Fibroblast of lung (primary cell): ENCODE measurements around the gene SBNO2. TPM values are rescaled to one million over a fixed set of nuclear protein-coding genes. Genes with fewer than 3 reads are reported as not detected.

Experiments used
- DNase-seq, 2 donors: peaks; one replicate each; pipeline versions ENCODE4 v3.0.0 to v3.0.0-alpha.2; 2010; ENCODE audit warnings: low read depth in 2 of 2
- H2AFZ ChIP-seq: 2 replicates; pipeline ENCODE4 v1.5.1; 2012; ENCODE audit warnings: low read length, control low read depth, inconsistent platforms
- H3K27ac ChIP-seq: 2 replicates; pipeline ENCODE4 v1.5.1; 2011; ENCODE audit warnings: low read length, control low read depth; ENCODE audit not compliant: insufficient read depth
- H3K27me3 ChIP-seq: 2 replicates; pipeline ENCODE4 v1.5.1; 2011; ENCODE audit warnings: mild to moderate bottlenecking, low read length; ENCODE audit not compliant: control insufficient read depth, insufficient read depth
- H3K36me3 ChIP-seq: 2 replicates; pipeline ENCODE4 v1.5.1; 2011; ENCODE audit warnings: low read length; ENCODE audit not compliant: control insufficient read depth, insufficient read depth
- H3K4me1 ChIP-seq: 2 replicates; pipeline ENCODE4 v1.5.1; 2011; ENCODE audit warnings: low read length; ENCODE audit not compliant: control insufficient read depth, insufficient read depth; ENCODE audit errors: extremely low read depth
- H3K4me2 ChIP-seq: 2 replicates; pipeline ENCODE4 v1.5.1; 2011; ENCODE audit warnings: low read length, control low read depth; ENCODE audit not compliant: insufficient read depth; ENCODE audit errors: extremely low read depth
- H3K4me3 ChIP-seq, 4 experiments: fragments of 200-600 bp in 1 of 4; sonication (generic) in 1 of 4; replicated peaks in 1 of 4; 2 replicates each; pipeline ENCODE4 v1.5.1; 2011 to 2016; ENCODE audit warnings: low read length in 4 of 4, low read depth in 3 of 4, mild to moderate bottlenecking in 3 of 4, control low read depth in 2 of 4, inconsistent platforms in 1 of 4, mixed read lengths in 1 of 4; ENCODE audit not compliant: insufficient read depth in 1 of 4; ENCODE audit errors: control extremely low read depth in 1 of 4
- H3K79me2 ChIP-seq: 2 replicates; pipeline ENCODE4 v1.5.1; 2012; ENCODE audit warnings: mild to moderate bottlenecking, low read length, inconsistent platforms; ENCODE audit not compliant: control insufficient read depth, insufficient read depth
- H3K9ac ChIP-seq: 2 replicates; pipeline ENCODE4 v1.5.1; 2011; ENCODE audit warnings: mild to moderate bottlenecking, low read length, control low read depth; ENCODE audit not compliant: insufficient read depth
- H3K9me3 ChIP-seq: 2 replicates; pipeline ENCODE4 v1.5.1; 2012; ENCODE audit warnings: low read depth, low read length; ENCODE audit not compliant: control insufficient read depth, insufficient read depth
- H4K20me1 ChIP-seq: 2 replicates; pipeline ENCODE4 v1.5.1; 2011; ENCODE audit warnings: low read length; ENCODE audit not compliant: control insufficient read depth, insufficient read depth; ENCODE audit errors: extremely low read depth
- EZH2 ChIP-seq: IDR thresholded peaks from 2 replicates; pipeline ENCODE4 v1.5.1; 2012; ENCODE audit warnings: low read length, control low read depth, mild to moderate bottlenecking; ENCODE audit errors: missing control alignments
- polyA plus RNA-seq, 2 donors: library from polyadenylated mRNA; depleted of rRNA in 1 of 2; stranded (reverse) in 1 of 2; unstranded in 1 of 2; fragments of >200 nt; gene quantifications; 2 replicates each; pipeline ENCODE4 v1.2.1, GENCODE V29; 2011 to 2012; ENCODE audit warnings: missing spikeins in 1 of 2
- total RNA-seq: library from RNA; depleted of rRNA; stranded (reverse); fragments of >200 nt; gene quantifications from 2 replicates; pipeline ENCODE4 v1.2.1, GENCODE V29; 2014
- TF ChIP-seq, protein P1 (sequence below), 2 donors: IDR thresholded peaks in 1 of 2; conservative IDR thresholded peaks in 1 of 2; 1 replicate in 1 of 2; 2 replicates in 1 of 2; pipeline ENCODE4 v1.5.1; 2011 to 2012; ENCODE audit warnings: low read length in 2 of 2, control low read depth in 1 of 2, inconsistent platforms in 1 of 2, low read depth in 1 of 2, mild to moderate bottlenecking in 1 of 2

SBNO2 gene
- total and polyA plus RNA-seq, 2 donors (not counting 1 experiment from before 2014, with no cell fraction given): 12.6 to 55.8 TPM

DNA sequence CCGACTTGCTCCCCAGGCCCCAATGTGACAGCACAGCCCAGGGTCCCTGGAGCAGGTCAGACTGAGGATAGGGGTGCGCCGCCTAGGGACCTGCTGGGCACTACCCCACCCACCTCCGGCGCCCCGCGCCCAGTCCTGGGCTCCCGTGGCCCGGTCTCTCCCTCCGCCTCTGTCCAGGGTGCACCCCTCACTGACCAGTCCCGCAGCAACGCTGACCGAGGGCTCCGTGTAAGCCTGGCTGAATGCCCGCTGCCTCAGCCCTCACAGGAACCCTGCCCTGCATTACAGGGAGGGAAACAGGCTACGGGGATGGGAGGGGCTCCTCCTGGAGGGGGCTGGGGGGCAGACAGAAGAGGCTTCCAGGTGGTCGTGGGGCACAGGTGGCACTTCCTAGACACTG is 38.6 kb downstream of the SBNO2 start:
- Histone ChIP-seq H3K36me3 (peaks cover 12% of the 10 kb centered on the region), H3K4me3 (no peak overlapping the region), H3K9me3 (no peaks in the 10 kb centered on the region), H3K27ac (no peak overlapping the region), H3K4me1 (peaks cover 4% of the 10 kb centered on the region), H3K4me2 (no peak overlapping the region), H3K27me3 (no peaks in the 10 kb centered on the region), H3K9ac (peak overlapping the region; percentile 1), H2AFZ (no peak overlapping the region), H3K79me2 (peaks cover 35% of the 10 kb centered on the region), H4K20me1 (no peaks in the 10 kb centered on the region)
- TF ChIP-seq EZH2: no peak
- no peak for DNase-seq

DNA sequence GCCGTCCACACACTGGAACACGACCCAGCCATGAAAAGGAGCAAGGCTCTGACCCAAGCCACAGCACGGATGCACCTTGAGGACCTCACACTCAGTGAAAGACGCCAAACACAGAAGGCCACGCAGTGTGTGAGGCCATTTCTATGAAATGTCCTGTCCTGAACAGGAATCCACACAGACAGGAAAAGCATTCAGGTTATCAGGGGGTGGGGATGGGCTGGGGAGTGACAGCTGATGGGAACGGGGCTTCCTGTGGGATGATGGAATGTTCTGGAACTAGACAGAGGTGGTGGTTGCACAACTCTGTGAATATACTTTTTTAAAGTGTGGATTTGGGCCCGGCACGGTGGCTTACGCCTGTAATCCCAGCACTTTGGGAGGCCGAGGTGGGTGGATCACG is 39.6 kb downstream of the SBNO2 start:
- DNase-seq: no peak
- Histone ChIP-seq H3K36me3 (peaks cover 14% of the 10 kb centered on the region), H3K27me3 (no peaks in the 10 kb centered on the region), H2AFZ (no peak overlapping the region), H3K4me1 (peaks cover 4% of the 10 kb centered on the region), H4K20me1 (no peaks in the 10 kb centered on the region), H3K4me2 (no peak overlapping the region), H3K9me3 (no peaks in the 10 kb centered on the region), H3K4me3 (no peak overlapping the region), H3K27ac (peak overlapping the region; percentile 98), H3K79me2 (peaks cover 45% of the 10 kb centered on the region), H3K9ac (no peak overlapping the region)
- TF ChIP-seq EZH2: no peak
- TF ChIP-seq, protein P1, sequence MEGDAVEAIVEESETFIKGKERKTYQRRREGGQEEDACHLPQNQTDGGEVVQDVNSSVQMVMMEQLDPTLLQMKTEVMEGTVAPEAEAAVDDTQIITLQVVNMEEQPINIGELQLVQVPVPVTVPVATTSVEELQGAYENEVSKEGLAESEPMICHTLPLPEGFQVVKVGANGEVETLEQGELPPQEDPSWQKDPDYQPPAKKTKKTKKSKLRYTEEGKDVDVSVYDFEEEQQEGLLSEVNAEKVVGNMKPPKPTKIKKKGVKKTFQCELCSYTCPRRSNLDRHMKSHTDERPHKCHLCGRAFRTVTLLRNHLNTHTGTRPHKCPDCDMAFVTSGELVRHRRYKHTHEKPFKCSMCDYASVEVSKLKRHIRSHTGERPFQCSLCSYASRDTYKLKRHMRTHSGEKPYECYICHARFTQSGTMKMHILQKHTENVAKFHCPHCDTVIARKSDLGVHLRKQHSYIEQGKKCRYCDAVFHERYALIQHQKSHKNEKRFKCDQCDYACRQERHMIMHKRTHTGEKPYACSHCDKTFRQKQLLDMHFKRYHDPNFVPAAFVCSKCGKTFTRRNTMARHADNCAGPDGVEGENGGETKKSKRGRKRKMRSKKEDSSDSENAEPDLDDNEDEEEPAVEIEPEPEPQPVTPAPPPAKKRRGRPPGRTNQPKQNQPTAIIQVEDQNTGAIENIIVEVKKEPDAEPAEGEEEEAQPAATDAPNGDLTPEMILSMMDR (conservative IDR thresholded peaks at IDR 0.05 in 1 of 2, IDR thresholded peaks at IDR 0.05 in 1 of 2; ENCODE audit: low read depth in 1 of 2, low read length in 2 of 2): no peak

DNA sequence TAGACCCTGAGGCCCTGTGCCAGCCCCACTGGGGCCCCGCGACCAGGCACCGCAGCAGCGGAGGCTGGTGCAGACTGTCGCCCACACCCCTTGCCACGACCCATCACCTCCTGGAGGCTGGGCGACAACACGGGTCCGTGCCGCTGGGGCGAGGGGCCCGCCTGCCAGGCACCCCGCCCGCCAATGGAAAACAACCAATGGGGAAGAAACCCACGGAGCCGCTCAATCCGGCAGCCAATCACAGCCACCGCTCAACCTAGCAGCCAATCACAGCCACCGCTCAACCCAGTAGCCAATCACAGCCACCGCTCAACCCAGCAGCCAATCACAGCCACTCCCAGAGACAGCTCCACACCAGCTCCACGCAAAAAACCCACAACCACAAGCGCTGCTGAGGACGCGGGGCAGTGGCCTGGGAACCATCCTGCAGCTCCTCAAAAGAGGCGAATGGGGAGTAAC is 40.6 kb downstream of the SBNO2 start:
- Histone ChIP-seq H3K9ac (no peak overlapping the region), H3K4me1 (peaks cover 4% of the 10 kb centered on the region), H3K36me3 (peaks cover 13% of the 10 kb centered on the region), H3K27ac (peak overlapping the region; percentile 98), H3K27me3 (no peaks in the 10 kb centered on the region), H2AFZ (no peak overlapping the region), H3K9me3 (no peaks in the 10 kb centered on the region), H3K4me2 (no peak overlapping the region), H3K79me2 (peaks cover 52% of the 10 kb centered on the region), H3K4me3 (no peak overlapping the region), H4K20me1 (no peaks in the 10 kb centered on the region)
- TF ChIP-seq EZH2: no peak
- TF ChIP-seq, protein P1 (conservative IDR thresholded peaks at IDR 0.05 in 1 of 2, IDR thresholded peaks at IDR 0.05 in 1 of 2; ENCODE audit: low read depth in 1 of 2, low read length in 2 of 2): no peak
- no peak for DNase-seq
